Tibial nerve (tissue), 4 donors: ENCODE results near the gene NTRK1.

Experiments used
- EP300 ChIP-seq, 2 donors: sonication (generic); formaldehyde crosslinking; IDR thresholded peaks; one replicate each; pipeline ENCODE4 v1.6.1; 2017; ENCODE audit warnings: antibody characterized with exemption in 2 of 2, mild to moderate bottlenecking in 1 of 2
- POLR2A ChIP-seq, 2 donors: fragments of 450-650 bp; IDR thresholded peaks; one replicate each; pipeline ENCODE4 v1.6.1; 2017; ENCODE audit warnings: antibody characterized with exemption in 2 of 2, mild to moderate bottlenecking in 2 of 2, moderate library complexity in 2 of 2
- TF ChIP-seq, protein P1 (sequence below), 5 experiments: fragments of 200-600 bp in 3 of 5; fragments of 450-650 bp in 2 of 5; sonication (generic) in 3 of 5; IDR thresholded peaks; one replicate each; pipeline ENCODE4 v1.5.1; 2016 to 2019; ENCODE audit warnings: antibody characterized with exemption in 5 of 5, mild to moderate bottlenecking in 3 of 5, moderate library complexity in 2 of 5

DNA sequence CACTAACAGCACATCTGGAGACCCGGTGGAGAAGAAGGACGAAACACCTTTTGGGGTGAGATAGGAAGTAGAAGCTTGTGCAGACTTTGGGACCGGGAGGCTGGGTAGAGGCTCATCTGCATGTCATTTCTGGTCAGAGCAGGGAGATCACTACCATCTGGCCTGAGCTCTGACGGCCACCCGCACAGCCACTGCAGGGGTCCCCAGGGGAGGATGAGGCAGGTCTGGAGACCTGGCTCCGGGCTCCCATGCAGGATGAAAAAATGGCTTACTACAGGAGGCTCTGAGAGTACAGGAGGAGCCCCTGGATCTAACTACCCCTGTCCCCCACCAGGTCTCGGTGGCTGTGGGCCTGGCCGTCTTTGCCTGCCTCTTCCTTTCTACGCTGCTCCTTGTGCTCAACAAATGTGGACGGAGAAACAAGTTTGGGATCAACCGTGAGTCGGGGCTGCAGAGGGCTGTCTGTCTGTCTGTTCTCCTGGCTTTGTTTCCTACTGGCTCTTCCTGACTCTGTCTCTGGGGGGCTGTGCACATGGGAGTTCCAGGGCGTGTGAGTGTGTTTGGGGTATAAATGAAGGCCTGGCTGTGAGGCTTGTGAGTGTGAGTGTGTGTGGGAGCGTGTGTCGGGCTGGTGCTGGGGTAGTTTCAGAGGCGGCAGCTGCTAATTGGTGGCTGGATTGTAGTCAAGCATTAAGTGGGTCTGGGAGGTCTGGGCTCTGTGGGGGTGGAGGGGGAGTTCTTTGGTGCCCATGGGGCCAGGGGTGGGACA lies 14.1 kb downstream of the NTRK1 start:
- TF ChIP-seq, protein P1, sequence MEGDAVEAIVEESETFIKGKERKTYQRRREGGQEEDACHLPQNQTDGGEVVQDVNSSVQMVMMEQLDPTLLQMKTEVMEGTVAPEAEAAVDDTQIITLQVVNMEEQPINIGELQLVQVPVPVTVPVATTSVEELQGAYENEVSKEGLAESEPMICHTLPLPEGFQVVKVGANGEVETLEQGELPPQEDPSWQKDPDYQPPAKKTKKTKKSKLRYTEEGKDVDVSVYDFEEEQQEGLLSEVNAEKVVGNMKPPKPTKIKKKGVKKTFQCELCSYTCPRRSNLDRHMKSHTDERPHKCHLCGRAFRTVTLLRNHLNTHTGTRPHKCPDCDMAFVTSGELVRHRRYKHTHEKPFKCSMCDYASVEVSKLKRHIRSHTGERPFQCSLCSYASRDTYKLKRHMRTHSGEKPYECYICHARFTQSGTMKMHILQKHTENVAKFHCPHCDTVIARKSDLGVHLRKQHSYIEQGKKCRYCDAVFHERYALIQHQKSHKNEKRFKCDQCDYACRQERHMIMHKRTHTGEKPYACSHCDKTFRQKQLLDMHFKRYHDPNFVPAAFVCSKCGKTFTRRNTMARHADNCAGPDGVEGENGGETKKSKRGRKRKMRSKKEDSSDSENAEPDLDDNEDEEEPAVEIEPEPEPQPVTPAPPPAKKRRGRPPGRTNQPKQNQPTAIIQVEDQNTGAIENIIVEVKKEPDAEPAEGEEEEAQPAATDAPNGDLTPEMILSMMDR (IDR thresholded peaks at IDR 0.05) = no peak
- TF ChIP-seq POLR2A (IDR thresholded peaks at IDR 0.05) (no peak), EP300 (IDR thresholded peaks at IDR 0.05) (no peak)
